ENCODE data around the gene INPP1.
"Not testable (repeated sequence)": the region's sequence is repeated elsewhere in the genome, so short reads cannot be mapped to it uniquely, and the experiment has no call there.

The INPP1 gene

GRCh38 chr2:190334479-190335224, 8.7 kb upstream of the INPP1 start:
- no peak for DNase-seq

GRCh38 chr2:190335225-190335559, 8.2 kb upstream of the INPP1 start:
- no peak for DNase-seq

- DNase-seq, result not testable (repeated sequence)
Measured at GRCh38 chr2:190335584-190335983, 7.8 kb upstream of the INPP1 start.

DNA sequence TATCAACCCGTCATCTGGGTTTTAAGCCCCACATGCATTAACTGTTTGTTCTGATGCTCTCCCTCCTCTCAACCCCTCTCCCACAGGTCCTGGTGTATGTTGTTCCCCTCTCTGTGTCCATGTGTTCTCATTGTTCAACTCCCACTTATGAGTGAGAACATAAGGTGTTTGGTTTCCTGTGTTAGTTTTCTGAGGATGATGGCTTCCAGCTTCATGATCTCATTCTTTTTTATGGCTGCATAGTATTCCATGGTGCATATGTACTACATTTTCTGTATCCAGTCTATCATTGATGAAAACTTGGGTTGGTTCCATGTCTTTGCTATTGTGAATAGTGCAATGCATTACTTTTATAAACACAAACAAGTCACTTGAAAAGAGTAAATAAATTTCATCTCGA, 7.0 kb upstream of the INPP1 start:
- no peak for DNase-seq

DNA sequence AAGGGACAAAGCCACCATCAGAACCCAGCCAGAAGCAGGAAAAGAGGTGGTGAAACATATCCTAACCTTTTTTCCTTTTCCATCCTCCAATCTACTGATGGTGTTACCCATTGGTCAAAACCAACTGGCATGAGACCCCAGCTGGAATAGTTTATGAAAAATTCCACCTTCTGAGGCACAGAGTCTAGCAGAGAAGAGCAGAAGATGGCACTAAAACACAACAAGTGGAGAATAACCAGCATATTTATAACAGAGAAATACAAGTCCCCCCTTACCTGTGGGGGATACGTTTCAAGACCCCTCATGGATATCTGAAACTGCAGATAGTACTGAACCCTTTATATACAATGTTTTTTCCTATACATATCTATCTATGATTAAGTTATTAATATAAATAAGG, 4.9 kb upstream of the INPP1 start:
- no peak for DNase-seq

GRCh38 chr2:190339394-190339793, 4.0 kb upstream of the INPP1 start:
- no peak for DNase-seq

DNA sequence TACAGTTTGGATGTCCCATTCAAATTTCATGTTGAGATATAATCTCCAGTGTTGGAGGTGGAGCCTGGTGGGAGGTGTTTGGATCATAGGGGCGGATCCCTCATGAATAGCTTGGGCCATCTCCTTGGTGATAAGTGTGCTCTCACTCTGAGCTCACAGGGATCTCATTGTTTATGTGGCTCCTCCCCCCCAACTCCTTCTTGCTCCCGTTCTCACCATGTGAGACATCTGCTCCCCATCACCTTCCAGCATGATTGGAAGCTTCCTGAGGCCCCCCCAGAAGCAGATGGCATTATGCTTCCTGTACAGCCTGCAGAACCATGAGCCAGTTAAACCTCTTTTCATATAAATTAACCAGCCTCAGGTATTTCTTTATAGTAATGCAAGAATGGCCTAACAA, 3.0 kb upstream of the INPP1 start:
- peak; percentile 24 for DNase-seq

GRCh38 chr2:190342611-190343010, 778 bp upstream of the INPP1 start:
- DNase-seq, result no peak

GRCh38 chr2:190343089-190343535, 277 bp upstream of the INPP1 start:
- DNase-seq, result no peak

DNA sequence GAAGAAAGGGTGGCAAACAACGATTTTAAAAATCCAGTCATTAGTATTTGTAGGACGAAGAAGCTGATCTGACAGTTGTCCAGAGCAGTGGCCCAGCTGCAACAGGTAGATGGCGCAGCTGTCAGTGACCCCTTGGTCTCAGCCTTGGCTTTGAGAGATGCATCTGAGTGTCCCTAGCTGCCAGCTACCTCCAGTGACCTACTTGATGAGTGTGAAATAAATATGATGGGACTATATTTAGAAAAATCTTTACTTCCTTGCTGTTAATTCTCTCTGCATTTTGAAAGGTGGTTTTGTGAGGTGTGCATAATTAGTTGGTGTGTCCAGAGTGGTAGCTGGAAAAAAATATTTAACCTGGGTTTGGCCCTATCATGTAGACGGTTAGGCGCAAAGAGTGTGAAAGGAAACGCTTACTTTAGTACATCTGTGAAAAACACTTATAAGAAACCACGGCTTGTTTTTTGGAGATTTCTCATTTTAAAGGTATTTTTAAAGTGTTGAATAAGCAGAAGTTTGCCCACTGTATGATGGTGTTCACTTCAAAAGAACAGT, 963 bp downstream of the INPP1 start:
- DNase-seq, result peak; percentile 45

GRCh38 chr2:190350371-190350770, 7.0 kb downstream of the INPP1 start:
- no peak for DNase-seq

DNA sequence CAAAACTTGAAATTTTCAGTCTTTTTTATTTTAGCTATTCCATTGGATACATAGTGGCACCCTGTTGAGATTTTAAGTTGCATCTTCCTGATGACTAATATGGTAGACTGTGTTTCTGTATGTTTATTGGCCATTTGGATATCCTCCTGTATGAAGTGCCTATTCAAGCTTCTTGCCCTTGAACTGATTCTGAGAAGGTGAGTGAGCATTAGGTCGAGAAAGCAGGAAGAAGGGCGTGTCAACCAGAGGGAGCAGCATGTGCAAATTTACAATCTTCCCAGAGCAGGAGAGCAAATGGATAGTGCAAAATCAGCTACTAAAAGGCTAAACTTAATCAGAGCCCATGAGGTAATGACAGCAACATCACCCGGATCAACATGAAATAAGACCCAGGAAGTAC, 8.6 kb downstream of the INPP1 start:
- DNase-seq, result no peak

DNA sequence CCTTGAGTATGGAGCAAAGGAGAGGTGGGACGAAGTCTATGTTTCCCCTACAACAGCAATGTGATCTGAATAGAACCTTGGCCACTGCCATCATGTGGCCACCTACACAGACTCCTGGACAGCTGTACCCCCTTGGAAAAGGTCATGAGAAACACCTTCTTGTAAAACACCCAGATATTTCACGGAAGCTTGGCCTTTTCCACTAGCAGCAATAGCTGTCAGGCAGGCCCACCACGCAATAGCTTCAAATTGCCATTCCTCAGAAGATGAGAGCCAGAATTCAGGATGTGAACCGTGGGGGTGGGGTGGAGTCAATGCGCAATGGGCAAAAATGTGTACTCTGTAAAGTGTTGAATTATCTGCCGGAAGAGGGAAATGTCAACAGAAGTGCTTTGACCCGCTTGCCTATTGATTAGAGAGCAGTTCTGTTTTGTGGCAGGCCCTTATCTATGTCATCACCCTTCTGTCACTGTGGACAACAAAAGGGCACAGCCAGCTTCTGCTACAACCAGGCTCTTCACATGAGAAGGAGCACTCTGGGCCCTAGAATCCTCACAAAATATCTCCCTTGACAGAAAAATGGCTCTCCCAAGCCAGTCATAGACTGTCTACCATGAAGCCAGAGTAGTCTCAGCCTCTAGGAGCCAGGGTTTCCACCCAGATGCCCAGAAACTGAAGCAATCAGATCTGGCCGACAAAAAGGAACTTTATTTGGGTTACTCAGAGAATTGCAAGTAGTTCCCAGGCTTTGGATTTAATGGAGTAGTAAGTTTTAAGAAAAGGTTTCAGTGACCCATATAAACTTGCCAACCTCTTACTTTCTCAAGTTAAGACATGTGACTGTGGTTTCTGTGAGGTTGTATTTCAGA, 9.5 kb downstream of the INPP1 start:
- no peak for DNase-seq

GRCh38 chr2:190353537-190353899, 10.1 kb downstream of the INPP1 start:
- DNase-seq, result no peak

DNA sequence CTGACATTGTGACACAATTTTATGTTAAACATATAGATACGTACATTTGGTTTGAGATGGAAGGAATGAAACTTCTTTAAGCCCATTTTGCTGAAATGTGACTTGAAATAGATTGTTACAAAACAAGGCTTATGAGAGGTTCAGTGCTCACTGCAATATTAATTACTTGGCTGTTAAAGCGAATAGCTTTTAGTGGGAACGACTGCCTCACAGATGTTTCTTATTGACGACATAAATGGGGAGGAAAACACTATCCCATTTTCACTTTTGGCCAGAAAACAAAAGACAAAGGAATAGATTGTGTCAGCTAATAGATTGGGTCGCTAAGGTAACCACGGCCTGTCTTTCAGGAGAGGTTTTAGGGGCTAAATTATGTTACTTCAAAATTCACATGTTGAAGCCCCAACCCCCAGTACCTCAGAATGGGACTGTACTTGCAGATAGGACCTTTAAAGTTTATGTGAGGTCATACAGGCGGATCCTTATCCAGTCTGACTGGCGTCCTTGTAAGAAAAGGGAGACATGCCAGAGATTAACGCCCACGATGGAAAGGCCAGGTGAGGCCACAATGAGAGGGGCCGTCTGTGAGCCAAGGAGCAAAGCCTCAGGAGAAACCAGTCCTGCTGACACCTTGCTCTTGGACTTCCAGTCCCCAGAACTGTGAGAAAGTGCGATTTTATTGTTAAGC, 10.8 kb downstream of the INPP1 start:
- no peak for DNase-seq

DNA sequence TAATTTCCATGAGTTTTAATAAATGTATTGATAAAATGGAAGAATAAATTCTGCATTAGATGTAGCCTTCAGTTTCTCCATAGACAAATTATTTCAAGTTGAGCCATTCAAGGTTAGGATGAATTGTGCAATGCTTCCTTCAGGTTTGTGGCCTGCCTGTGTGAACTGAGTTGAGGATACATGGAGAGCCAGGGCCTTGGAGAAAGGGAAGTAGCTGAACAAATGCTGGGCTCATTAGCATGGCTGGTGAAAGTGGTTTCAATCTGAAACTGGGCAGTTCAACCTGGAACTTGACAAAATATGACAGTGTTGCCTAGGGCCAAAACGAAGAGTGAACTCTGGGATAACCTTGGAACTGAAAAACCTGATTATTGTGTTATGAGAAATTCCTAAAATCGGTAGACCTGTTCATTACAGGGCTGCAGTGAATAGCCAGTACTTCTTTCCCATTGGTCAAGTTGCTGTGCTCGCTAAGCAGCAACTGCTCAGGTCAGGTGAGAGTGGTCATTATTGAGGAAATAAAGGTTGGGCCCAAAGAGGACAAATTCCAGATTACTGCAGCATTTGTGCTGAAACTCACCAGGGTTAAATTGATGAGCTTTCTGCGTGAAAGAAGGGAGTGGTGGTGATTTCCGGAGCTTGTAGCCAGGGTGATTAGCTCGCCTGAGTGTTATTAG, 12.7 kb downstream of the INPP1 start:
- DNase-seq, result no peak

DNA sequence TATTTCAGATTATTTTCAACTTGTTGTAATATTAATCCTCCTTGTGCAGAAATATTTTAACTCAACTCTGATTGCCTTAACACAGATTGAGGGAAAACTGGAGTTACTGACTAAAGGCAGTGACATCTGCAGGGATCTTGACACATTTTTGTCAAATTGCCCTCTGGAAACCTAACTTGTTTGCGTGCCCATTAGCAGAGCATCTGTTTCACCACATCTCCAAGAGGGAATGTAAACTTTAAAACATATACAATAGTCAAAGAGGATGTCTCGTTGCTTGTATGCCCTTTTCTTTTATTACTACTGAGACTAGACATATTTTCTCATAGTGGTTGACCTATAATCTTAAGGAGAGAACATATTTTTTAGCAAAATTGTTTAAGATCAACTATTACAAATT, 14.2 kb downstream of the INPP1 start:
- DNase-seq, result no peak

GRCh38 chr2:190358655-190359448, 15.5 kb downstream of the INPP1 start:
- not testable (repeated sequence) for DNase-seq

DNA sequence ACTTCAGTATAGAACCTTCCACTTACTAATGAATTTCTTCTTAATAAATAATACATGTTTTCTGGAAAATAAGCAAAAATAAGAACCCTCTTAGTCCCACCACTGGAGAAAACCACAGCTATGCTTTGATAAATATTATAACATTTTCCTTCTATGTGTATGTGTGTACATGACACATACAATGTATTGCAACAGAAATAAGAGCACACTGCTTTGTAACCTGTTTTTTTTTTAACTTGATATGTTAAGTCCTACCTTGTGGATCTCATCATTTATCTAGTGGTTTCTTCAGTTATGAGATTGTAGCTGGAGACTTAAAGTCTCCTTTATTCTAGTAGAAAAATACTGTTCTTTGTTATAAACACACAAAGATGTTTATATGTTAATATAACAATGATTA, 17.2 kb downstream of the INPP1 start:
- no peak for DNase-seq

DNA sequence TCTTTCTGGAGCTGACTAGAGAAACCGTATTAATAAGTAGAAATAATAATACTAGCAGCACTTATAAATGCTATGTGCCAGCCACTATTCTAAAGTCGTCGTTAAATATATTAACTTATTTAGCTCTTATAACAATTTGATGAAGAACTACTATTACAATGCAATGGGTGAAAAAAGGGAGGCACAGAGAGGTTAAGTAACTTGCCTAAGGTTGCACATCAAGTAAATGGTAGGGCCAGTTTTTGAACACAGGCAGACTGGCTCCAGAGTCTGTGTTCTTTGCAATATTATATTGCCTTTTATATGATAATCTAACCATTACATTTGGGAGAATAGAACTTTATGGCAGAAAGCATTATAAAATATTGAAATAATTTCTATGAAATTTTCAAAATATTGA, 17.6 kb downstream of the INPP1 start:
- DNase-seq, result no peak

GRCh38 chr2:190361572-190361971, 18.2 kb downstream of the INPP1 start:
- no peak for DNase-seq

DNA sequence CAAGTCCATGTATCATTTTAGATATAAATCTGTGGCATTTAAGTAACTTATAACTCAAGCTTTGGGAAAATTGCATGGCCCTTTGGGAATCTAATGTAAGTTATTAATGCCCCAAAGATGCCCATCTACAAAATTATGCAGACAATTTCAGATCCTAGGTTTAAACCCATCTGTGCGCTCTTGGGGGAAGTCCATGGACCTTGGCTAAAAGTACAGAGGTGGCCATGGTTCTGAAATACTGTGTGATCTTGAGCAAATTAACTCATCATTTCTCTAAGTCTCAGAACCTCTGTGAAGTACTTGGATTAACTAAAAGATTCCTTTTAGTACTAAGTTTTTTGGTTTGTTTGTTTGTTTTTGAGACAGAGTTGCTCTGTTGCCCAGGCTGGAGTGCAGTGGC, 19.5 kb downstream of the INPP1 start:
- DNase-seq, result no peak

Measured in EL (cell line).